Measurements from ENCODE around the gene ADNP. TPM values are rescaled to one million over a fixed set of nuclear protein-coding genes. Genes with fewer than 3 reads are reported as not detected.

Gene ADNP
- total RNA-seq, 1 donor from 2014 or later: 60.2 TPM

DNA sequence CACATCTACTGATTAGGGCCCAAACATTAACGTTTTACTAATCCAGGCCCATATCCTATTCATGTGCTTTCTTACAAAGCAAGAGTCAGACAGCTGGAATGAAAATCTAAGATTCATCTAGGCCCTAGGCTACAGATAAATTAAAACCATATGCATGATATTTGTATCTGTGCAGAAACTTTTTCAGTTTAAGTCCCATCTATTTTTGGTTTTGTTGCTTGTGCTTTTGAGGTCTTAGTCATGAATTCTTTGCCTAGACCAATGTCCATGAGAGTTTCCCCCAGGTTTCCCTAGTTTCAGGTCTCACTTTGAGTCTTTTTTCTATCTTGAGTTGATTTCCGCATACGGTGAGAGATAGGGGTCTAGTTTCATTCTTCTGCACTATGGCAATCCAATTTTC lies 20.2 kb downstream of the ADNP start:
- Mint-ChIP-seq H3K36me3 (ENCODE audit: low read depth) (peaks cover 3% of the 10 kb centered on the region), H3K27me3 (ENCODE audit: low read depth) (no peaks in the 10 kb centered on the region), H3K9me3 (ENCODE audit: low read depth) (no peaks in the 10 kb centered on the region), H3K4me3 (ENCODE audit: unreplicated experiment) (no peak overlapping the region), H3K4me1 (ENCODE audit: low read depth) (peaks cover 66% of the 10 kb centered on the region), H3K27ac (ENCODE audit: unreplicated experiment) (peak overlapping the region; percentile 55)
- TF ChIP-seq, protein P1, sequence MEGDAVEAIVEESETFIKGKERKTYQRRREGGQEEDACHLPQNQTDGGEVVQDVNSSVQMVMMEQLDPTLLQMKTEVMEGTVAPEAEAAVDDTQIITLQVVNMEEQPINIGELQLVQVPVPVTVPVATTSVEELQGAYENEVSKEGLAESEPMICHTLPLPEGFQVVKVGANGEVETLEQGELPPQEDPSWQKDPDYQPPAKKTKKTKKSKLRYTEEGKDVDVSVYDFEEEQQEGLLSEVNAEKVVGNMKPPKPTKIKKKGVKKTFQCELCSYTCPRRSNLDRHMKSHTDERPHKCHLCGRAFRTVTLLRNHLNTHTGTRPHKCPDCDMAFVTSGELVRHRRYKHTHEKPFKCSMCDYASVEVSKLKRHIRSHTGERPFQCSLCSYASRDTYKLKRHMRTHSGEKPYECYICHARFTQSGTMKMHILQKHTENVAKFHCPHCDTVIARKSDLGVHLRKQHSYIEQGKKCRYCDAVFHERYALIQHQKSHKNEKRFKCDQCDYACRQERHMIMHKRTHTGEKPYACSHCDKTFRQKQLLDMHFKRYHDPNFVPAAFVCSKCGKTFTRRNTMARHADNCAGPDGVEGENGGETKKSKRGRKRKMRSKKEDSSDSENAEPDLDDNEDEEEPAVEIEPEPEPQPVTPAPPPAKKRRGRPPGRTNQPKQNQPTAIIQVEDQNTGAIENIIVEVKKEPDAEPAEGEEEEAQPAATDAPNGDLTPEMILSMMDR (IDR thresholded peaks at IDR 0.05): no peak
- no peak for DNase-seq (ENCODE audit: low spot score)

DNA sequence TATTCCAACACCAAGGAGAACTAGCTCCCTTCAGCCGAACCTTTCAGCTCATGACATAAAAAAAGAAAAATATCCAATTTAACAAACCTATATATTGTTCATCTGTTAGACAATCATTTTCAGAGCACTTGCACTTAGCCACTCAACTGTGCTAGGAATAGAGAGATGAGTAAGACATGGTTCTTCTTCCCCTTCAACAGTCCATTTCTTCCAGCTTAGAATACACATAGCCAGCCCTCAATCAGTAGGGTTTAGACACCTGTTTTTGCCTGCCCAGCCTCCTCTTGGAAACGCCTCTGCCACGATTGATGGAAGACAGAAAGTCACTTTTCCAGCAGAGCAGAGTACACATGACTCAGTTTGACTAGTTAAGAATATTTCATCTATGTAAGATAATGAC lies 21.8 kb downstream of the ADNP start:
- Mint-ChIP-seq H3K27ac (ENCODE audit: unreplicated experiment) (peak overlapping the region; percentile 75), H3K4me1 (ENCODE audit: low read depth) (peaks cover 60% of the 10 kb centered on the region), H3K4me3 (ENCODE audit: unreplicated experiment) (no peak overlapping the region), H3K36me3 (ENCODE audit: low read depth) (peaks cover 3% of the 10 kb centered on the region), H3K9me3 (ENCODE audit: low read depth) (no peaks in the 10 kb centered on the region), H3K27me3 (ENCODE audit: low read depth) (no peaks in the 10 kb centered on the region)
- DNase-seq (ENCODE audit: low spot score): no peak
- TF ChIP-seq, protein P1 (IDR thresholded peaks at IDR 0.05): no peak

DNA sequence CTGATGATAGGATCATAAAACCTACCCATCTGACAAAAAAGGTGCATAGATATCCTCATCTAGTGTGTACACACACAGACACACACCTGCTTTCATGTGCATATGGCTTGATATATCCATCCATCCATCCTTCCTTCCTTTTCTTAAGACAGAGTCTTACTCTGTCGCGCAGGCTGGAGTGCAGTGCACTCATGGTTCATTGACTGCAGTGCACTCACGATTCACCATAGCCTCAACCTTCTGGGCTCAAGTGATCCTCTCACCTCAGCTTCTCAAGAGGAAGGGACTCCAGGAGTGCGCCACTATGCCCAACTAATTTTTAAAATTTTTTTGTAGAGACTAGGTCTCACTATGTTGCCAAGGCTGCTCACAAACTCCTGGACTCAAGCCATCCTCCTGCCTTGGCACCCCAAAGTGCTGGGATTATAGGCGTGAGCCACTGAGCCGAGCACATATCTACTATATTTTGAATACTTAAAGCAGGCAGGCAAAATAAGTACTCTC lies 27.1 kb downstream of the ADNP start:
- Mint-ChIP-seq H3K27me3 (ENCODE audit: low read depth) (no peaks in the 10 kb centered on the region), H3K4me1 (ENCODE audit: low read depth) (peaks cover 27% of the 10 kb centered on the region), H3K9me3 (ENCODE audit: low read depth) (no peaks in the 10 kb centered on the region), H3K27ac (ENCODE audit: unreplicated experiment) (peak overlapping the region; percentile 54), H3K36me3 (ENCODE audit: low read depth) (peaks cover 14% of the 10 kb centered on the region), H3K4me3 (ENCODE audit: unreplicated experiment) (no peak overlapping the region)
- no peak for DNase-seq (ENCODE audit: low spot score)
- TF ChIP-seq, protein P1 (IDR thresholded peaks at IDR 0.05): no peak

DNA sequence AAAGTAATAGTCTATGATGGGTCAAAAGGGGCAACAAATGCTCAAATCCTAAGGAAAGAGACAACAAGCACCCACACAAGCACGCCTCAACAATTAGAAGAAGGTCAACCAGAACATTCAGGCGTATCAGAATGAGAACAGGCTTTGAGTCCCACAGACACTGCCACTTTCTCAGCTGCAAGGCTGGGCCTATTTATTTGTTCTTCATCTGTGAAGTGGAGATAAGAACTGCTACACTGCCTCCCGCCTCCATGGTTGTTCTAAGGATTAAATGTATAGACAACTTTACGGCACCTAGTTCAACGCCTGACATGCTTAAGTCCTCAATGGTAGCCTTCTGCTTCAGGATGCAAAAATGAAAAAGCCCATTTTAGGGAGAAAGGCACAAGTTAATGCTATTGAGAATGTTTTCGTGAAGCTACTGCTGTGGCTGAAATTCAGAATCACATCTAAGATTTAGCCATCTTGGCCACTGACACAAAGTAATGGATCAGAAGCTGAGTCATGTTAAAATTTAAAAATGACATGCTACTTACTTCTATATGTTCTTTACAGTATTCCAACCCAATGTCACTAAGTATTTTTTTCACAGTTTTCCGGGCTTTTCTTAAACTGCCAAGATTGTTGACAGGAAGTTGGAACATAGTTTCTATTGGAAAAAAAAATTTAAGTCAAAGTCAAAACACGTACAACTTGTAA lies 27.7 kb downstream of the ADNP start:
- H3K36me3 Mint-ChIP-seq (ENCODE audit: low read depth): peaks cover 14% of the 10 kb centered on the region
- no peak overlapping the region for H3K4me3 Mint-ChIP-seq (ENCODE audit: unreplicated experiment)
- TF ChIP-seq, protein P1 (IDR thresholded peaks at IDR 0.05): no peak
- H3K27me3 Mint-ChIP-seq (ENCODE audit: low read depth): no peaks in the 10 kb centered on the region
- no peaks in the 10 kb centered on the region for H3K9me3 Mint-ChIP-seq (ENCODE audit: low read depth)
- DNase-seq (ENCODE audit: low spot score): no peak
- H3K4me1 Mint-ChIP-seq (ENCODE audit: low read depth): peaks cover 27% of the 10 kb centered on the region
- H3K27ac Mint-ChIP-seq (ENCODE audit: unreplicated experiment): peak overlapping the region; percentile 2

DNA sequence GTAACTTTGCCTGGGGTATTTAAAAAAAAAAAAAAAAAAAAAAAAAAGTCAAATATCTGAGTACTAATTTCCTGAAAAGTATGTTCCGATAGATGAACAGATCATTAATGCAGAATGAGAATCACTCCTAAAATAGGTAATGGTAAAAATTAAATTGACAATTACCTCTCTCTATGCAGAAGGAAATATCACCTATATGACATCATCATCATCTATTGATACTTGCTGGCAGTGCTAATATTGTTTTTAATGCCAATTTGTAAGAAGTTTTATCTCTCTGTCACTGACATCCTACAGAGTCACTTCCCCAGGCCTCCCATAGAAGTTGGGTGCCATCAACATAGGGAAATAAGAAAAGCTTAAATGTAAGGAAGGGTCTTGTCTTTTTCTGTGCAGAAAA lies 29.9 kb downstream of the ADNP start:
- Mint-ChIP-seq H3K36me3 (ENCODE audit: low read depth) (peaks cover 23% of the 10 kb centered on the region), H3K27me3 (ENCODE audit: low read depth) (no peaks in the 10 kb centered on the region), H3K9me3 (ENCODE audit: low read depth) (no peaks in the 10 kb centered on the region), H3K27ac (ENCODE audit: unreplicated experiment) (no peak overlapping the region), H3K4me3 (ENCODE audit: unreplicated experiment) (no peak overlapping the region), H3K4me1 (ENCODE audit: low read depth) (peaks cover 21% of the 10 kb centered on the region)
- TF ChIP-seq, protein P1 (IDR thresholded peaks at IDR 0.05): no peak
- DNase-seq (ENCODE audit: low spot score): no peak

All from chondrocyte (in vitro differentiated cells).